ENCODE data around the gene ZFYVE27.

DNA sequence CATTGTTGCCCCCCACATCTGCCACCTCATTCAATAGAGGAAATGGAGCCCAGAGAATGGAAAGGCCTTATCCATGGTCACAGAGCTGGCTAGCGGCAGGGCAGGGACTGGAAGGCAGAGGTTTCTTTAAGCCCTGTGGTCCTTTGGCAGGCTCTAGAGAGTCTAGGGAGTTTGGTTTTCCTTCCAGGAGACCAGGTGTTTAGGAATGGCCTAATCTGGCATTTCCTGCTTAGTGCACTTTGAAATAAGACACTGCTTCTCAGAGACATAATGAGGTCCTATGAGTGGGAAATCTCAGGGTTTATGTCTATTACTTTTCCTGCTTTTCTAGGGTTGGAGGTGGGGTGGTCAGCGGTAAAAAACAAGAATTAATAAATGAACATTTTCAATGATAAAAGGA lies 17.3 kb upstream of the ZFYVE27 start:
- TF ChIP-seq POLR2A (IDR thresholded peaks at IDR 0.05; ENCODE audit: low read depth, low read length) (no peak), POLR2AphosphoS5 (IDR thresholded peaks at IDR 0.05; ENCODE audit: low read depth, low read length) (no peak), SPI1 (IDR thresholded peaks at IDR 0.05; ENCODE audit: low read depth, low read length) (no peak), TAF1 (IDR thresholded peaks at IDR 0.05; ENCODE audit: low read depth, low read length) (no peak)

All from GM12891 (cell line).